ENCODE data around the gene LSAMP. TPM values are rescaled to one million over a fixed set of nuclear protein-coding genes. Genes with fewer than 3 reads are reported as not detected.

The LSAMP gene
- total and polyA plus RNA-seq, 2 of the 13 experiments (the other 11 are each of a cell fraction or from before 2014, with no cell fraction given), result not detected

- Histone ChIP-seq H3K4me1 (ENCODE audit: insufficient read depth, low read length) (no peaks in the 10 kb centered on the region), H3K79me2 (ENCODE audit: insufficient read depth, low read length) (no peaks in the 10 kb centered on the region), H3K27ac (ENCODE audit: extremely low read length, insufficient read depth, low read length) (no peak overlapping the region), H3K4me3 (replicated peaks in 1 of 3; ENCODE audit: insufficient read depth in 1 of 3, low read depth in 2 of 3, low read length in 3 of 3) (no peak overlapping the region), H3K9me3 (ENCODE audit: low read length) (no peaks in the 10 kb centered on the region), H3K27me3 (ENCODE audit: control insufficient read depth in 1 of 2, insufficient read depth in 2 of 2, low read length in 2 of 2) (no peaks in the 10 kb centered on the region), H3K4me2 (ENCODE audit: low read depth, low read length) (no peak overlapping the region), H4K20me1 (ENCODE audit: insufficient read depth, low read length) (no peaks in the 10 kb centered on the region), H3K9ac (ENCODE audit: insufficient read depth, low read depth, low read length) (no peak overlapping the region), H3K36me3 (replicated peaks in 1 of 2; ENCODE audit: control insufficient read depth in 1 of 2, insufficient read depth in 2 of 2, low read length in 2 of 2) (no peaks in the 10 kb centered on the region), H2AFZ (ENCODE audit: low read length) (no peak overlapping the region)
- in situ Hi-C loops (cut with HindIII; ENCODE audit: extremely low pct_ligation_motif_present, low pct_unique_long_range_greater_than_20kb) (no loop called here), intact Hi-C loops (cut with micrococcal nuclease; ENCODE audit: unreplicated experiment) (no loop called here)
- FAIRE-seq, result no peak
- WGBS (ENCODE audit: low lambda C conversion rate), result 23% methylated on average over 4 of the region's 4 CpGs
- DNase-seq (ENCODE audit: low spot score), result no peak
- TF ChIP-seq HDAC1 (CRISPR knock-in tag; IDR thresholded peaks at IDR 0.05) (no peak), ATF6 (CRISPR knock-in tag; conservative IDR thresholded peaks at IDR 0.05) (no peak), MYPOP (CRISPR knock-in tag; IDR thresholded peaks at IDR 0.05) (no peak), WIZ (CRISPR knock-in tag; IDR thresholded peaks at IDR 0.05) (no peak)
- ChIA-PET CTCF (ENCODE audit: low intra/inter-chr PET ratio, low total read pairs) (no interaction called here), POLR2A (no interaction called here)
- ATAC-seq, result no peak
- BruUV-seq (replicated peaks), result no TSS peak
These were observed 378.0 kb downstream of the LSAMP start for GRCh38 chr3:116067326-116067725.

GRCh38 chr3:116065501-116065900 lies 379.8 kb downstream of the LSAMP start:
- no peak for DNase-seq (ENCODE audit: low spot score)
- Histone ChIP-seq H3K4me3 (replicated peaks in 1 of 3; ENCODE audit: insufficient read depth in 1 of 3, low read depth in 2 of 3, low read length in 3 of 3) (no peak overlapping the region), H3K4me2 (ENCODE audit: low read depth, low read length) (no peak overlapping the region), H3K27me3 (ENCODE audit: control insufficient read depth in 1 of 2, insufficient read depth in 2 of 2, low read length in 2 of 2) (no peaks in the 10 kb centered on the region), H3K9me3 (ENCODE audit: low read length) (no peaks in the 10 kb centered on the region), H3K9ac (ENCODE audit: insufficient read depth, low read depth, low read length) (no peak overlapping the region), H3K4me1 (ENCODE audit: insufficient read depth, low read length) (no peaks in the 10 kb centered on the region), H3K36me3 (replicated peaks in 1 of 2; ENCODE audit: control insufficient read depth in 1 of 2, insufficient read depth in 2 of 2, low read length in 2 of 2) (no peaks in the 10 kb centered on the region), H2AFZ (ENCODE audit: low read length) (no peak overlapping the region), H3K27ac (ENCODE audit: extremely low read length, insufficient read depth, low read length) (no peak overlapping the region), H4K20me1 (ENCODE audit: insufficient read depth, low read length) (no peaks in the 10 kb centered on the region), H3K79me2 (ENCODE audit: insufficient read depth, low read length) (no peaks in the 10 kb centered on the region)
- no peak for FAIRE-seq
- in situ Hi-C loops (cut with HindIII; ENCODE audit: extremely low pct_ligation_motif_present, low pct_unique_long_range_greater_than_20kb) (no loop called here), intact Hi-C loops (cut with micrococcal nuclease; ENCODE audit: unreplicated experiment) (no loop called here)
- 0% methylated on average over 1 of the region's 1 CpG for WGBS (ENCODE audit: low lambda C conversion rate)
- TF ChIP-seq ZNF446 (CRISPR knock-in tag; IDR thresholded peaks at IDR 0.05) (no peak), ARHGAP35 (CRISPR knock-in tag; IDR thresholded peaks at IDR 0.05; ENCODE audit: borderline replicate concordance) (no peak), ZNF83 (CRISPR knock-in tag; IDR thresholded peaks at IDR 0.05; ENCODE audit: borderline replicate concordance) (no peak), ZFYVE20 (CRISPR knock-in tag; IDR thresholded peaks at IDR 0.05; ENCODE audit: borderline replicate concordance, low read depth) (no peak), CHCHD3 (CRISPR knock-in tag; IDR thresholded peaks at IDR 0.05) (no peak)
- ChIA-PET CTCF (ENCODE audit: low intra/inter-chr PET ratio, low total read pairs) (no interaction called here), POLR2A (no interaction called here)
- ATAC-seq, result no peak
- no TSS peak for BruUV-seq (replicated peaks)

All from HepG2 (cell line).